K562 (cell line): Measurements from ENCODE around the gene NECTIN4. TPM values are rescaled to one million over a fixed set of nuclear protein-coding genes. Genes with fewer than 3 reads are reported as not detected.

Experiments
- AFF1 ChIP-seq, 2 experiments: fragments of 450-650 bp; IDR thresholded peaks; 2 replicates each; pipeline ENCODE4 v1.6.1; 2018; ENCODE audit warnings: mild to moderate bottlenecking in 2 of 2, low read depth in 1 of 2; ENCODE audit not compliant: partially characterized antibody in 2 of 2
- BCL6 ChIP-seq: fragments of 250-450 bp; sonication (Bioruptor Pico); IDR thresholded peaks from 2 replicates; pipeline ENCODE4 v1.4.0; 2020
- BRD9 ChIP-seq: fragments of 450-650 bp; IDR thresholded peaks from 2 replicates; pipeline ENCODE4 v1.6.1; 2018; ENCODE audit warnings: low read depth; ENCODE audit not compliant: partially characterized antibody
- MCM7 ChIP-seq, 2 experiments: fragments of 450-650 bp; IDR thresholded peaks; 2 replicates each; pipeline ENCODE4 v1.6.1; 2016 to 2018
- MTA2 ChIP-seq: fragments of 450-650 bp; IDR thresholded peaks from 2 replicates; pipeline ENCODE4 v1.6.1; 2016; ENCODE audit warnings: low read depth
- NKRF ChIP-seq: fragments of 450-650 bp; IDR thresholded peaks from 2 replicates; pipeline ENCODE4 v1.6.1; 2016; ENCODE audit warnings: borderline replicate concordance
- RBFOX2 ChIP-seq: fragments of 200-400 bp; formaldehyde crosslinking; IDR thresholded peaks from 2 replicates; pipeline ENCODE4 v1.6.1; 2017; ENCODE audit warnings: low read depth, mild to moderate bottlenecking, low read length, moderate library complexity
- SETDB1 ChIP-seq: IDR thresholded peaks from one replicate; pipeline ENCODE4 v1.6.1; 2012; ENCODE audit warnings: low read length, control low read depth, inconsistent platforms
- SP2 ChIP-seq: IDR thresholded peaks from 2 replicates; pipeline ENCODE4 v1.6.1; 2011; ENCODE audit warnings: mild to moderate bottlenecking, low read depth, low read length, moderate library complexity; ENCODE audit not compliant: poor library complexity, severe bottlenecking; ENCODE audit errors: extremely low read depth
- SPI1 ChIP-seq: IDR thresholded peaks from 2 replicates; pipeline ENCODE4 v1.6.1; 2011; ENCODE audit warnings: low read depth, low read length, control low read depth, borderline replicate concordance
- SRSF7 ChIP-seq: fragments of 200-400 bp; formaldehyde crosslinking; optimal IDR thresholded peaks from 2 replicates; pipeline ENCODE3; 2017; ENCODE audit warnings: mild to moderate bottlenecking, low read depth, low read length
- TBL1XR1 ChIP-seq, 2 experiments: IDR thresholded peaks; 2 replicates each; pipeline ENCODE4 v1.6.1; 2012; ENCODE audit warnings: improper control_type of control experiment in 2 of 2, low read length in 2 of 2, mild to moderate bottlenecking in 1 of 2
- ZBTB17 ChIP-seq: fragments of 450-650 bp; formaldehyde crosslinking; IDR thresholded peaks from 2 replicates; pipeline ENCODE4 v1.4.0; 2020; ENCODE audit warnings: mild to moderate bottlenecking
- ZMIZ1 ChIP-seq, 2 experiments: fragments of 150-350 bp in 1 of 2; IDR thresholded peaks; 2 replicates each; pipeline ENCODE4 v1.6.1; 2012 to 2016; ENCODE audit warnings: low read depth in 2 of 2, low read length in 2 of 2, mild to moderate bottlenecking in 1 of 2, moderate library complexity in 1 of 2
- ZNF583 ChIP-seq: fragments of 250-450 bp; sonication (Bioruptor Pico); IDR thresholded peaks from 2 replicates; pipeline ENCODE4 v1.4.0; 2020
- ZNF696 ChIP-seq: fragments of 250-450 bp; sonication (Bioruptor Pico); conservative IDR thresholded peaks from 2 replicates; pipeline ENCODE4 v1.4.0; 2020; ENCODE audit warnings: mild to moderate bottlenecking, moderate library complexity
- polyA plus RNA-seq, 8 experiments: library from polyadenylated mRNA; depleted of rRNA in 4 of 8; stranded (reverse) in 5 of 8; unstranded in 3 of 8; fragments of >200 nt; fragmentation: Nextera tagmentation in 2 of 8; fragmentation: Illumina TruSeq in 1 of 8; extraction: Ambion mirVana in 2 of 8; extraction: Trizol in 1 of 8; gene quantifications; 2 replicates each; pipeline versions ENCODE4 v1.2.1 to v1.2.3, GENCODE V29; 2011 to 2014; ENCODE audit warnings: inconsistent platforms in 1 of 8, missing spikeins in 1 of 8
- total RNA-seq, 7 experiments: library from RNA; depleted of rRNA in 6 of 7; stranded (reverse); fragments of >200 nt in 6 of 7; fragmentation: Illumina TruSeq in 2 of 7; extraction: Trizol in 2 of 7; gene quantifications; 2 replicates each; pipeline versions ENCODE4 v1.2.1 to v1.2.3, GENCODE V29; 2011 to 2021; ENCODE audit warnings: low replicate concordance in 1 of 7
- TF ChIP-seq, protein P1 (sequence below): fragments of 250-450 bp; sonication (Bioruptor Pico); IDR thresholded peaks from 2 replicates; pipeline ENCODE4 v1.8.0; 2021; ENCODE audit warnings: borderline replicate concordance, mild to moderate bottlenecking, moderate library complexity; ENCODE audit not compliant: poor library complexity, severe bottlenecking

The NECTIN4 gene
- total and polyA plus RNA-seq, 9 of the 15 experiments (the other 6 are each of a cell fraction or from before 2014, with no cell fraction given) = 0.01 to 0.09 TPM; not detected in 7

DNA sequence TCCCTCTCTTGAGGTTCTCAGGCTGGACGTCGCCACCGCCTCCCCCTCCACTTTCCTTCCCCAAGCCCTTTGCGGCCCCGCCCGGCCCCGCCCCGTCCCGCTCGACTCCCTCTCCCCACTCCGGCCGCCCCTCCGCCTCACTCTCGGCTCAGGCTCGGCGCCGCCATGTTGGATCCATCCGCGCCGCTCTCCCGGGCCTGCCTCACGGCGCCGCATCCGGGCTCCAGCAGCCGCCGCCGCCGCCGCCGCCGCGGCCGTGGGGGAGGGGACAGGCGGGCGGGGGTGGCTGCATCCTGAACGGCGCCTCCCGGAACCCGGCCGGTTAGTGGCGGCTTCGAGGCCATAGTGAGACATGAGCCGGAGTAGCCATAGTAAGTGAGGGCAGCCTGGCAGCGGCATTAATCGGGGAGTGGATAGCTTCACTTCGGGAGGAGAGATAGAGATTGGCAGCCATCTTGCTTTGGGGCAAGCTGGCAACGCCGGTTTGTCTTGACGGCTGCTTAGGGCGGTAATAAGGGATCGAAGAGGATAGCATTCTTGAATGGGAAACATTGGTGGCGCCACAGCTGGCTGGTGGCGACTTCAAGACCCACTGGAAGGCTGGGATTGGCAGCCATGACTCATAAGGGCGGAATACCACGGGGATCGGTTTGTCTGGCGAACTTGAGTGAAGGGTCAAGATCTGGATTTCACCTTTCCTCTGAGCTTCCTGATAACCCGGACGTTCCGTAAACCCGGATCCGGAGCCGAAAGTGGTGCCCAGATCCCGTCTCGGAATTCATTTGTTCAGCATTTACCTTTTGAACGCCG is 43.3 kb upstream of the NECTIN4 start, which contains the start of gene DEDD (continued):
- no peak for TF ChIP-seq ZMIZ1 (IDR thresholded peaks at IDR 0.05; ENCODE audit: low read depth in 2 of 2, low read length in 2 of 2)
- TF ChIP-seq ZNF583 (CRISPR knock-in tag) = 0 out of 2 replicates have a peak, but pooled peaks have one; percentile 33
- TF ChIP-seq NKRF = 0 out of 2 replicates have a peak, but pooled peaks have one; percentile 37
- TF ChIP-seq SPI1 = no peak
- no peak for TF ChIP-seq SETDB1
- no peak for TF ChIP-seq TBL1XR1 (IDR thresholded peaks at IDR 0.05; ENCODE audit: low read length in 2 of 2)
- TF ChIP-seq BRD9 = peak; percentile 80
- TF ChIP-seq MCM7 (IDR thresholded peaks at IDR 0.05) = no peak
- peak in 1 of 2 experiments; percentile 69 for TF ChIP-seq AFF1 (IDR thresholded peaks at IDR 0.05; ENCODE audit: low read depth in 1 of 2, partially characterized antibody in 2 of 2)
- TF ChIP-seq SP2 = no peak
- TF ChIP-seq, protein P1, sequence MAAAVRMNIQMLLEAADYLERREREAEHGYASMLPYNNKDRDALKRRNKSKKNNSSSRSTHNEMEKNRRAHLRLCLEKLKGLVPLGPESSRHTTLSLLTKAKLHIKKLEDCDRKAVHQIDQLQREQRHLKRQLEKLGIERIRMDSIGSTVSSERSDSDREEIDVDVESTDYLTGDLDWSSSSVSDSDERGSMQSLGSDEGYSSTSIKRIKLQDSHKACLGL (CRISPR knock-in tag) = no peak
- no peak; the same call in 1 of the 2 replicates for TF ChIP-seq BCL6 (CRISPR knock-in tag)
- no peak for TF ChIP-seq SRSF7
- TF ChIP-seq RBFOX2 = peak; percentile 94
- TF ChIP-seq ZNF696 (CRISPR knock-in tag) = no peak
- TF ChIP-seq MTA2 = 0 out of 2 replicates have a peak, but pooled peaks have one; percentile 13
- peak; percentile 82 for TF ChIP-seq ZBTB17 (CRISPR knock-in tag)
